Adrenal gland (tissue), 12 donors: ENCODE results near the gene LILRB1. TPM values are rescaled to one million over a fixed set of nuclear protein-coding genes. Genes with fewer than 3 reads are reported as not detected.
"Not testable (repeated sequence)": the region's sequence is repeated elsewhere in the genome, so short reads cannot be mapped to it uniquely, and the experiment has no call there.

Source experiments
- DNase-seq, 7 donors: peaks; one replicate each; pipeline ENCODE4 v3.0.0-alpha.2; 2019 to 2020
- H3K27ac ChIP-seq, 5 donors: fragments of 200-600 bp; sonication (generic) in 4 of 5; 1 replicate in 3 of 5; 2 replicates in 2 of 5; pipeline versions ENCODE4 v1.5.1 to v1.8.0; 2016 to 2020; ENCODE audit warnings: mild to moderate bottlenecking in 1 of 5
- H3K27me3 ChIP-seq: fragments of 200-600 bp; 2 replicates; pipeline ENCODE4 v1.8.0; 2021
- H3K36me3 ChIP-seq, 2 donors: fragments of 200-600 bp; replicated peaks in 1 of 2; 1 replicate in 1 of 2; 2 replicates in 1 of 2; pipeline versions ENCODE4 v1.5.1 to v1.8.0; 2018 to 2022
- H3K4me1 ChIP-seq, 2 donors: fragments of 200-600 bp; replicated peaks in 1 of 2; 1 replicate in 1 of 2; 2 replicates in 1 of 2; pipeline versions ENCODE4 v1.5.1 to v1.8.0; 2018 to 2021
- H3K4me3 ChIP-seq, 4 donors: fragments of 200-600 bp; sonication (generic) in 3 of 4; one replicate each; pipeline ENCODE4 v1.5.1; 2016 to 2018
- H3K9me3 ChIP-seq, 3 donors: fragments of 200-600 bp; sonication (generic) in 1 of 3; replicated peaks in 1 of 3; 1 replicate in 2 of 3; 2 replicates in 1 of 3; pipeline versions ENCODE4 v1.5.1 to v1.8.0; 2016 to 2021
- POLR2A ChIP-seq, 2 donors: fragments of 450-650 bp; IDR thresholded peaks; one replicate each; pipeline ENCODE4 v1.6.1; 2017; ENCODE audit warnings: antibody characterized with exemption in 2 of 2, mild to moderate bottlenecking in 2 of 2, moderate library complexity in 1 of 2
- WGBS, 4 donors: extraction: QIAGEN DNeasy Blood & Tissue Kit in 2 of 4; methylation state at CpG; one replicate each; pipeline versions ENCODE4 v1.1.5 to v1.1.7; 2013 to 2017; 5-methylcytosine and 5-hydroxymethylcytosine counted together
- intact Hi-C, 2 donors: fragments of 100-400 bp; cut with DNase I; formaldehyde crosslinking; loops; one replicate each; pipeline versions ENCODE4 v1.14.1 to v1.15.0; 2022 to 2023
- polyA plus RNA-seq, 3 donors: library from polyadenylated mRNA; stranded (reverse); fragments of 200-250 nt in 2 of 3; fragments of 350-450 nt in 1 of 3; fragmentation: Illumina TruSeq in 1 of 3; extraction: RNeasy Lipid Tissue Mini Kit (QIAGEN cat#74804) in 1 of 3; gene quantifications; one replicate each; pipeline ENCODE4 v1.2.3, GENCODE V29; 2013 to 2014
- total RNA-seq, 9 donors: library from RNA; depleted of rRNA in 4 of 9; stranded (reverse); fragments of >200 nt in 4 of 9; fragments of 120-200 nt in 1 of 9; fragmentation: NEBNext Ultra II Directional in 1 of 9; extraction: Animal tissue kit (Norgen Biotek cat#: 25700) in 1 of 9; gene quantifications; one replicate each; pipeline versions ENCODE4 v1.1.0 to v1.2.4, GENCODE V29; 2013 to 2023
- TF ChIP-seq, protein P1 (sequence below), 6 experiments: fragments of 450-650 bp in 4 of 6; fragments of 200-600 bp in 2 of 6; sonication (generic) in 1 of 6; IDR thresholded peaks; 1 replicate in 5 of 6; 2 replicates in 1 of 6; pipeline versions ENCODE4 v1.5.1 to v1.8.0; 2016 to 2021; ENCODE audit warnings: antibody characterized with exemption in 6 of 6, mild to moderate bottlenecking in 2 of 6, moderate library complexity in 1 of 6
- donor health status: healthy with polysubstance abuse.
- donor health status: Bipolar disorder and iron deficiency.
- donor health status: DM: yes; HTN: yes; CAD: no.
- donor health status: DM: no; HTN: no; CAD: no.
- donor health status: DM: no; HTN: no; CAD: no.
- donor health status: DM: yes; HTN: yes; CAD: no.

Gene LILRB1
- total and polyA plus RNA-seq, 12 donors, result 0.36 to 20.2 (median 7.9) TPM

DNA sequence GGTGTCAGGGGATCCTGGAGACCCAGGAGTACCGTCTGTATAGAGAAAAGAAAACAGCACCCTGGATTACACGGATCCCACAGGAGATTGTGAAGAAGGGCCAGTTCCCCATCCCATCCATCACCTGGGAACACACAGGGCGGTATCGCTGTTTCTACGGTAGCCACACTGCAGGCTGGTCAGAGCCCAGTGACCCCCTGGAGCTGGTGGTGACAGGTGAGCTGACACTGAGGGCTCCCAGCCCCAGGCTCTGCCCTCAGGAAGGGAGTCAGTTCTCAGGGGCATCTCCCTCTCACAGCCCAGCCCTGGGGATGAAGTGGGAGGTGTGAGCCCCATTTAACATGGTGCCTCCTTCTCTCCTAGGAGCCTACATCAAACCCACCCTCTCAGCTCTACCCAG lies 35.5 kb upstream of the LILRB1 start:
- Histone ChIP-seq H3K4me3 (no peak overlapping the region), H3K4me1 (no peaks in the 10 kb centered on the region), H3K9me3 (no peaks in the 10 kb centered on the region), H3K27ac (no peak overlapping the region), H3K36me3 (no peaks in the 10 kb centered on the region), H3K27me3 (no peaks in the 10 kb centered on the region)
- intact Hi-C loops, result no loop called here
- 67 to 76% (median 68%) methylated on average over 5 of the region's 5 CpGs; no CpG with 5 or more reads in 1 of the 4 donors for WGBS, 4 donors
- TF ChIP-seq, protein P1, sequence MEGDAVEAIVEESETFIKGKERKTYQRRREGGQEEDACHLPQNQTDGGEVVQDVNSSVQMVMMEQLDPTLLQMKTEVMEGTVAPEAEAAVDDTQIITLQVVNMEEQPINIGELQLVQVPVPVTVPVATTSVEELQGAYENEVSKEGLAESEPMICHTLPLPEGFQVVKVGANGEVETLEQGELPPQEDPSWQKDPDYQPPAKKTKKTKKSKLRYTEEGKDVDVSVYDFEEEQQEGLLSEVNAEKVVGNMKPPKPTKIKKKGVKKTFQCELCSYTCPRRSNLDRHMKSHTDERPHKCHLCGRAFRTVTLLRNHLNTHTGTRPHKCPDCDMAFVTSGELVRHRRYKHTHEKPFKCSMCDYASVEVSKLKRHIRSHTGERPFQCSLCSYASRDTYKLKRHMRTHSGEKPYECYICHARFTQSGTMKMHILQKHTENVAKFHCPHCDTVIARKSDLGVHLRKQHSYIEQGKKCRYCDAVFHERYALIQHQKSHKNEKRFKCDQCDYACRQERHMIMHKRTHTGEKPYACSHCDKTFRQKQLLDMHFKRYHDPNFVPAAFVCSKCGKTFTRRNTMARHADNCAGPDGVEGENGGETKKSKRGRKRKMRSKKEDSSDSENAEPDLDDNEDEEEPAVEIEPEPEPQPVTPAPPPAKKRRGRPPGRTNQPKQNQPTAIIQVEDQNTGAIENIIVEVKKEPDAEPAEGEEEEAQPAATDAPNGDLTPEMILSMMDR (IDR thresholded peaks at IDR 0.05), result no peak
- TF ChIP-seq POLR2A (IDR thresholded peaks at IDR 0.05), result no peak
- DNase-seq, result no peak

DNA sequence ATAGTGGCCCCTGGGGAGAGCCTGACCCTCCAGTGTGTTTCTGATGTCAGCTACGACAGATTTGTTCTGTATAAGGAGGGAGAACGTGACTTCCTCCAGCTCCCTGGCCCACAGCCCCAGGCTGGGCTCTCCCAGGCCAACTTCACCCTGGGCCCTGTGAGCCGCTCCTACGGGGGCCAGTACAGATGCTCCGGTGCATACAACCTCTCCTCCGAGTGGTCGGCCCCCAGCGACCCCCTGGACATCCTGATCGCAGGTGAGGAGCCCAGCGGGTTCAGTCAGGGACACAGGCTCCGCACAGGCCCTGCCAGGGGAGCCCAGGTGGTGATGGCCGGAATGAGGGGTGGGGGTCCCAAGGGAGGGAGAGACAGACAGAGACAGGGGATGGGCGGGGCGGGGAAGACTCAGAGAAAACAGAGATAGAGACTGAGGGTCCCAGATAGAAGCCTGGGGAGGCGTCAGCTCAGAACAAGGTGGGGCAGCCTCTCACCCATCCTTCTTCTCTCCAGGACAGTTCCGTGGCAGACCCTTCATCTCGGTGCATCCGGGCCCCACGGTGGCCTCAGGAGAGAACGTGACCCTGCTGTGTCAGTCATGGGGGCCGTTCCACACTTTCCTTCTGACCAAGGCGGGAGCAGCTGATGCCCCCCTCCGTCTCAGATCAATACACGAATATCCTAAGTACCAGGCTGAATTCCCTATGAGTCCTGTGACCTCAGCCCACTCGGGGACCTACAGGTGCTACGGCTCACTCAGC lies 34.4 kb upstream of the LILRB1 start:
- 79 to 85% (median 82%) methylated on average over 15 to 26 of the region's 26 CpGs for WGBS, 4 donors

DNA sequence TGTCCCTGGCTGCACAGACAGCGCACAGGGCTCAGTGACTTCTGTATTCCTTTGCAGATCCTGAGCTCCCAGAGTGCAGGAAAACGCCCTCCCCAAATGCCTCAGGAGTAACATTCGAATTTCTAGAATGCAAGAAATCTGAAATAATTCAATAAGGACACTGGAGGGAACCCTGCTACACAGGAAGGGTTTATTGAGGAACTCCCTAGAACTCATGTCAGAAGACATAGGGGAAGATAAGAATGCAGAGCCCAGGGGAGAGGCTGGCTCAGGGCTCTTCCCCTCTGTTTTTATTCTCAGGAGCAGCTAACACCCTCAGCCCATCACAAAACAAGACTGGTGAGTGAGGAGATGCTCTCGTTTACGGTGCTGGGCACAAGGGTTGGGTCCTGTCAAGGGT lies 30.1 kb upstream of the LILRB1 start:
- TF ChIP-seq POLR2A (IDR thresholded peaks at IDR 0.05), result no peak
- TF ChIP-seq, protein P1 (IDR thresholded peaks at IDR 0.05), result no peak
- Histone ChIP-seq H3K4me1 (no peaks in the 10 kb centered on the region), H3K27me3 (peaks cover 2% of the 10 kb centered on the region), H3K36me3 (no peaks in the 10 kb centered on the region), H3K4me3 (no peak overlapping the region), H3K27ac (no peak overlapping the region), H3K9me3 (no peaks in the 10 kb centered on the region)
- DNase-seq, result no peak
- 46 to 66% (median 60%) methylated on average over 5 of the region's 5 CpGs for WGBS, 4 donors
- intact Hi-C loops, result no loop called here

More for the DNA sequence above, 34.4 kb upstream of the LILRB1 start:
- H3K4me3 ChIP-seq, intact Hi-C loops, H3K4me1 ChIP-seq, DNase-seq, H3K9me3 ChIP-seq, H3K27me3 ChIP-seq, H3K36me3 ChIP-seq, H3K27ac ChIP-seq: not testable (repeated sequence)

DNA sequence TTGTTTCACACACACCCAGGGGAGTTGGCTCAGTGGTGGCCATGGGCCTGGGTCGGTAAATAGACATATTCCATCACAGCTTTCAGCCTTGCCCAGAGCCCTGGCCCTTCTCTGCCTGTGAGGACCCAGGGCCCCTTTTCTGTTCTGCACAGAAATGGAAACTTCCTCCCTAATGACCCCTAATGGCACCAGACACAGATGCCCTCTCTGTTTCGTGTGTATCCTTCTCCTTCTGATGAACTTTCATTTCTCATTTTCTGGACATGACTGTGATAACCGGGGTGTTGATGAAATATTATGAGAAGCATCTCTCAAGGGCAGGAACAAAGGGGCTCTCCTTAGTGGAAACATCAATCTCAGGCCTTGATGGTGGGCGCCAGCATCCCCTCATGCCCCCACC lies 24.1 kb upstream of the LILRB1 start:
- no peaks in the 10 kb centered on the region for H3K9me3 ChIP-seq

More for the DNA sequence above, 24.1 kb upstream of the LILRB1 start:
- 39 to 53% (median 47%) methylated on average over 3 to 4 of the region's 4 CpGs for WGBS, 4 donors
- intact Hi-C loops, result no loop called here
- DNase-seq, result no peak
- no peaks in the 10 kb centered on the region for H3K4me1 ChIP-seq
- peaks cover 2% of the 10 kb centered on the region for H3K27me3 ChIP-seq
- no peaks in the 10 kb centered on the region for H3K36me3 ChIP-seq
- H3K27ac ChIP-seq, result no peak overlapping the region
- no peak overlapping the region for H3K4me3 ChIP-seq
- no peak for TF ChIP-seq POLR2A (IDR thresholded peaks at IDR 0.05)
- TF ChIP-seq, protein P1 (IDR thresholded peaks at IDR 0.05), result no peak
